ENCODE data around the gene GJC1. TPM values are rescaled to one million over a fixed set of nuclear protein-coding genes. Genes with fewer than 3 reads are reported as not detected.

GJC1 gene
- total and polyA plus RNA-seq, 2 of the 8 experiments (the other 6 are each of a cell fraction or from before 2014, with no cell fraction given) = 29.1 to 154 TPM

- Histone ChIP-seq H2BK20ac (ENCODE audit: low read length) (no peak overlapping the region), H2BK5ac (ENCODE audit: low read depth, low read length) (no peak overlapping the region), H2BK12ac (ENCODE audit: low read depth, low read length) (no peak overlapping the region), H3K4ac (replicated peaks; ENCODE audit: insufficient read length, low read depth, low read length) (no peak overlapping the region), H3K27ac (ENCODE audit: low read depth, low read length) (no peak overlapping the region), H4K91ac (replicated peaks; ENCODE audit: insufficient read length, low read length) (no peak overlapping the region), H2AK5ac (ENCODE audit: low read depth, low read length) (no peak overlapping the region), H4K20me1 (replicated peaks in 1 of 2; ENCODE audit: control insufficient read depth in 1 of 2, insufficient read depth in 2 of 2, low read length in 2 of 2) (peaks cover 0 to 2% of the 10 kb centered on the region in 2 experiments), H2BK120ac (replicated peaks; ENCODE audit: low read depth, low read length) (no peak overlapping the region), H3K23ac (ENCODE audit: insufficient read length) (no peak overlapping the region), H3K9me3 (ENCODE audit: insufficient read depth in 2 of 2, low read depth in 1 of 2, low read length in 1 of 2) (no peaks in the 10 kb centered on the region), H3K4me3 (ENCODE audit: extremely low read depth in 1 of 4, insufficient read depth in 2 of 4, low read depth in 3 of 4, low read length in 4 of 4) (no peak overlapping the region), H3K79me1 (ENCODE audit: low read depth, low read length) (no peaks in the 10 kb centered on the region), H3K4me2 (ENCODE audit: insufficient read depth in 1 of 2, low read depth in 2 of 2, low read length in 2 of 2) (no peak overlapping the region), H3K56ac (replicated peaks; ENCODE audit: insufficient read length, low read depth, low read length) (no peak overlapping the region), H2BK15ac (ENCODE audit: low read length) (no peak overlapping the region), H3K79me2 (ENCODE audit: control insufficient read depth in 1 of 2, insufficient read depth in 2 of 2, low read length in 2 of 2) (no peaks in the 10 kb centered on the region), H4K5ac (ENCODE audit: insufficient read length, low read depth, low read length) (no peak overlapping the region), H2AFZ (ENCODE audit: low read length) (no peak overlapping the region), H3K18ac (ENCODE audit: extremely low read depth, low read length) (no peak overlapping the region), H3K36me3 (ENCODE audit: control insufficient read depth in 2 of 4, insufficient read depth in 4 of 4, low read length in 3 of 4) (no peaks in the 10 kb centered on the region), H3K14ac (ENCODE audit: insufficient read length) (no peak overlapping the region), H3K4me1 (replicated peaks in 1 of 4; ENCODE audit: control insufficient read depth in 3 of 4, insufficient read depth in 4 of 4, low read length in 3 of 4) (peaks cover 0 to 7% (median 2%) of the 10 kb centered on the region in 4 experiments; a peak in 4 of 7 replicates), H3K9ac (replicated peaks in 1 of 4; ENCODE audit: extremely low read depth in 1 of 4, low read depth in 3 of 4, low read length in 3 of 4) (no peak overlapping the region), H3K23me2 (ENCODE audit: low read depth, low read length) (peaks cover 8% of the 10 kb centered on the region; the same call in 1 of the 2 replicates), H3K27me3 (replicated peaks in 1 of 4; ENCODE audit: control insufficient read depth in 3 of 4, extremely low read depth in 1 of 4, insufficient read depth in 3 of 4, low read length in 3 of 4) (peaks cover 25 to 40% (median 34%) of the 10 kb centered on the region in 4 experiments), H4K8ac (ENCODE audit: extremely low read depth, insufficient read depth, low read length) (no peak overlapping the region; the same call in 1 of the 2 replicates)
- POLR2A ChIA-PET (ENCODE audit: partially characterized antibody) = interaction anchor here (1.1 to 5.1 kb wide), 5 partner anchors 11 to 139 kb away, joined by 3 to 17 read pairs (median 4); partner anchors contain the start of genes EFTUD2 and HIGD1B
- CTCF ChIA-PET (ENCODE audit: partially characterized antibody) = interaction anchor here (1.0 to 2.3 kb wide), 7 partner anchors 9 to 254 kb away, joined by 3 to 9 read pairs (median 4); no protein-coding TSS in a partner anchor
- FAIRE-seq (no peak), DNase-seq (ENCODE audit: low read depth in 1 of 2, low spot score in 2 of 2) (no peak)
- 90% methylated on average over 11 of the region's 13 CpGs; no CpG with 5 or more reads in 1 of the 2 experiments for WGBS, 2 experiments (ENCODE audit: extremely low coverage in 1 of 2, insufficient coverage in 1 of 2, insufficient read length in 1 of 2, insufficient replicate concordance in 2 of 2, low coverage in 1 of 2, low lambda C conversion rate in 2 of 2, missing lambda C conversion rate in 1 of 2)
- TF ChIP-seq NRF1 (IDR thresholded peaks at IDR 0.05; ENCODE audit: low read depth, low read length) = no peak
- TF ChIP-seq CBX8 (IDR thresholded peaks at IDR 0.05; ENCODE audit: borderline replicate concordance, low read depth, low read length) = no peak
- no peak for TF ChIP-seq TEAD4 (IDR thresholded peaks at IDR 0.05; ENCODE audit: low read depth, low read length)
- no peak for TF ChIP-seq ZNF274 (IDR thresholded peaks at IDR 0.05; ENCODE audit: borderline replicate concordance, extremely low read depth, low read length)
Observed at GRCh38 chr17:44760474-44761308, 69.4 kb downstream of the GJC1 start.

Measured in H1 (cell line).